ENCODE data around the gene ABLIM2. TPM values are rescaled to one million over a fixed set of nuclear protein-coding genes. Genes with fewer than 3 reads are reported as not detected.

The ABLIM2 gene
- total RNA-seq, 2 experiments from 2014 or later, result 0.76 TPM; not detected in 1

DNA sequence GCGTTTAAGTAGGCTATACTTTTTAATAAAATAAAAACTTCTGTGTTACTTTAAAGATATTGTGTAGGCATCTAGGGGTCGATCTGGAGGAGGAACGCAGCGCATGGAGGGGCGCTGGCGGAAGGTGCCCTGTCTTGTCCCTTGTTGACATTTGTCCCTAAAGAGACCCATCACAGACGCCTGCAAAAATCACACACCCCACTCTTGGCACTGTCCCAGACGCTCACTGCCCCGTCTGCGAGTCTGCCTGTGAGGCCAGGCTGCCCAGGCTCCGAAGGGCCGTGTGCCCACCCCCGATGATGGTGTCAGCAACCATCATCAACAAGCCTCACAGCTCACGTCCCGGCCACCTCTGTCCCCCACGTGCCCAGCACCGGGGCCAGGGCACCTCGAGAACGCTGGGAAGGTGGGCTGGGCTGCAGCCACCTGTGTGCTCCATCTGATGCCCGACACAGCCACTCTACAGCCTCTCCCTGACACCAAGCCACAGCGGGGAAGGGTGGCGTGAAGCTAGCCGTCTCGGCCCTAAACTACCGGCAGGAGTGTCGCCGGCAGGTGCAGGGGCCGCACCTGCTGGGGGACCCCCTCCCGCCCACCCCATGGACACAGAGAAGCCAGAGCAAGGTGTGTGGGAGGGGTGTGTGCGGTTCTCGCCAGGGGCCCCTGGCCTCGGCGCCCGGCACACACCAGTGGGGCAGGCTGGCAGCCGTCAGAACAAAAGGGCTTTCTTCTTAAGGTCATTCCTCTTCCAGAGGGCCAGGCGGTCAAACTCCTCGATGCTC, 192.1 kb downstream of the ABLIM2 start:
- no peaks in the 10 kb centered on the region for H3K4me1 ChIP-seq (ENCODE audit: insufficient read depth, low read length, poor library complexity, severe bottlenecking)
- H2AFZ ChIP-seq (ENCODE audit: low read length), result no peak overlapping the region
- TF ChIP-seq EZH2phosphoT487 (IDR thresholded peaks at IDR 0.05; ENCODE audit: borderline replicate concordance, low read depth, low read length) (no peak), CTCF (conservative IDR thresholded peaks at IDR 0.05; ENCODE audit: low read length) (no peak)
- BruUV-seq (replicated peaks), result no TSS peak
- no peak overlapping the region for H3K27ac ChIP-seq (ENCODE audit: low read depth, low read length, poor library complexity, severe bottlenecking)
- no peak for DNase-seq (ENCODE audit: low spot score)
- no peaks in the 10 kb centered on the region for H3K9me2 ChIP-seq (ENCODE audit: insufficient read depth, low read length)
- POLR2A ChIA-PET, result no interaction called here
- CTCF ChIA-PET (ENCODE audit: unreplicated experiment), result no interaction called here
- no peaks in the 10 kb centered on the region for H3K36me3 ChIP-seq (ENCODE audit: insufficient read depth, low read length)
- H3K9me3 ChIP-seq (ENCODE audit: low read length), result no peaks in the 10 kb centered on the region
- no peaks in the 10 kb centered on the region for H4K20me1 ChIP-seq (ENCODE audit: insufficient read depth, low read length)
- H3K4me3 ChIP-seq (ENCODE audit: low read depth, low read length, poor library complexity, severe bottlenecking), result no peak overlapping the region
- no peak overlapping the region for H3K4me2 ChIP-seq (ENCODE audit: low read length)
- no peaks in the 10 kb centered on the region for H3K79me2 ChIP-seq (ENCODE audit: insufficient read depth, low read depth, low read length)
- intact Hi-C loops (cut with micrococcal nuclease; ENCODE audit: unreplicated experiment), result no loop called here

- Histone ChIP-seq H4K20me1 (ENCODE audit: insufficient read depth, low read length) (no peaks in the 10 kb centered on the region), H3K36me3 (ENCODE audit: insufficient read depth, low read length) (no peaks in the 10 kb centered on the region), H3K4me3 (ENCODE audit: low read depth, low read length, poor library complexity, severe bottlenecking) (no peak overlapping the region), H3K9me3 (ENCODE audit: low read length) (no peaks in the 10 kb centered on the region), H3K9me2 (ENCODE audit: insufficient read depth, low read length) (no peaks in the 10 kb centered on the region), H3K79me2 (ENCODE audit: insufficient read depth, low read depth, low read length) (no peaks in the 10 kb centered on the region), H2AFZ (ENCODE audit: low read length) (no peak overlapping the region), H3K27ac (ENCODE audit: low read depth, low read length, poor library complexity, severe bottlenecking) (no peak overlapping the region), H3K4me1 (ENCODE audit: insufficient read depth, low read length, poor library complexity, severe bottlenecking) (peaks cover 7% of the 10 kb centered on the region), H3K4me2 (ENCODE audit: low read length) (no peak overlapping the region)
- intact Hi-C loops (cut with micrococcal nuclease; ENCODE audit: unreplicated experiment), result no loop called here
- POLR2A ChIA-PET, result no interaction called here
- no TSS peak for BruUV-seq (replicated peaks)
- CTCF ChIA-PET (ENCODE audit: unreplicated experiment), result no interaction called here
- no peak for DNase-seq (ENCODE audit: low spot score)
- TF ChIP-seq CTCF (conservative IDR thresholded peaks at IDR 0.05; ENCODE audit: low read length) (no peak), EZH2phosphoT487 (IDR thresholded peaks at IDR 0.05; ENCODE audit: borderline replicate concordance, low read depth, low read length) (no peak)
Observed at GRCh38 chr4:7964890-7965662, 193.5 kb downstream of the ABLIM2 start.

DNA sequence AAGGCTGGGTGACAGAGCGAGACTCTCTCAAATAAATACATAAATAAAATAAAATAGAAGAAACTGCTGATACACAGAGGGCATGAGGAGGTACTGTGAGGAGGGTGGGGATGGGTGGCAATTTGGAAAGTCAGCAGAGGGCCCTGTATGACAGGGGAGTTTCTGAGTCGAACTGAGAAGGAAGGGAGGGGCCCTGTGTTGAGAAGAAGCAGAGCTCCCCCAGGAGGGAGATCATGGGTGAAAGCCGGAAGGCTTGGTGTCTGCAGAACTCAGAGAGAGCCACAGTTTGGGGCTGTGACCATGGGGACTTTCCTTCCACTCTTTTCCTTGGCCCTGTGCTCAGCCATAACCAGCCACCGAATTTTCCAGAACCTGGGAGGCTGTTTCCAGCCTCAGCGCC, 194.2 kb downstream of the ABLIM2 start:
- Histone ChIP-seq H2AFZ (ENCODE audit: low read length) (no peak overlapping the region), H3K36me3 (ENCODE audit: insufficient read depth, low read length) (no peaks in the 10 kb centered on the region), H3K9me2 (ENCODE audit: insufficient read depth, low read length) (no peaks in the 10 kb centered on the region), H3K9me3 (ENCODE audit: low read length) (no peaks in the 10 kb centered on the region), H3K79me2 (ENCODE audit: insufficient read depth, low read depth, low read length) (no peaks in the 10 kb centered on the region), H4K20me1 (ENCODE audit: insufficient read depth, low read length) (no peaks in the 10 kb centered on the region), H3K4me3 (ENCODE audit: low read depth, low read length, poor library complexity, severe bottlenecking) (no peak overlapping the region), H3K27ac (ENCODE audit: low read depth, low read length, poor library complexity, severe bottlenecking) (no peak overlapping the region), H3K4me1 (ENCODE audit: insufficient read depth, low read length, poor library complexity, severe bottlenecking) (peaks cover 7% of the 10 kb centered on the region), H3K4me2 (ENCODE audit: low read length) (no peak overlapping the region)
- BruUV-seq (replicated peaks), result no TSS peak
- ChIA-PET CTCF (ENCODE audit: unreplicated experiment) (interaction anchor here (0.5 kb wide), 1 partner anchor 707 kb away, joined by 3 read pairs; no protein-coding TSS in a partner anchor), POLR2A (no interaction called here)
- no peak for DNase-seq (ENCODE audit: low spot score)
- intact Hi-C loops (cut with micrococcal nuclease; ENCODE audit: unreplicated experiment), result no loop called here
- TF ChIP-seq EZH2phosphoT487 (IDR thresholded peaks at IDR 0.05; ENCODE audit: borderline replicate concordance, low read depth, low read length), result no peak
- no peak for TF ChIP-seq CTCF (conservative IDR thresholded peaks at IDR 0.05; ENCODE audit: low read length)
